ENCODE results near the gene THOC2.

- TF ChIP-seq POLR2AphosphoS5 (IDR thresholded peaks at IDR 0.05; ENCODE audit: low read depth) (no peak), CTCF (IDR thresholded peaks at IDR 0.05; ENCODE audit: insufficient read depth, low read length) (no peak), GABPA (IDR thresholded peaks at IDR 0.05; ENCODE audit: low read depth) (no peak), REST (IDR thresholded peaks at IDR 0.05; ENCODE audit: insufficient replicate concordance, low read depth) (no peak), SPI1 (IDR thresholded peaks at IDR 0.05; ENCODE audit: borderline replicate concordance, low read depth) (no peak)
Observed at GRCh38 chrX:123743312-123743711, 10.5 kb upstream of the THOC2 start.
